ENCODE measurements around the gene HK2.
A peak's percentile ranks its signal among the peaks of the same experiment; 100 is the strongest.
"Not testable (repeated sequence)": the region's sequence is repeated elsewhere in the genome, so short reads cannot be mapped to it uniquely, and the experiment has no call there.

Gene HK2

DNA sequence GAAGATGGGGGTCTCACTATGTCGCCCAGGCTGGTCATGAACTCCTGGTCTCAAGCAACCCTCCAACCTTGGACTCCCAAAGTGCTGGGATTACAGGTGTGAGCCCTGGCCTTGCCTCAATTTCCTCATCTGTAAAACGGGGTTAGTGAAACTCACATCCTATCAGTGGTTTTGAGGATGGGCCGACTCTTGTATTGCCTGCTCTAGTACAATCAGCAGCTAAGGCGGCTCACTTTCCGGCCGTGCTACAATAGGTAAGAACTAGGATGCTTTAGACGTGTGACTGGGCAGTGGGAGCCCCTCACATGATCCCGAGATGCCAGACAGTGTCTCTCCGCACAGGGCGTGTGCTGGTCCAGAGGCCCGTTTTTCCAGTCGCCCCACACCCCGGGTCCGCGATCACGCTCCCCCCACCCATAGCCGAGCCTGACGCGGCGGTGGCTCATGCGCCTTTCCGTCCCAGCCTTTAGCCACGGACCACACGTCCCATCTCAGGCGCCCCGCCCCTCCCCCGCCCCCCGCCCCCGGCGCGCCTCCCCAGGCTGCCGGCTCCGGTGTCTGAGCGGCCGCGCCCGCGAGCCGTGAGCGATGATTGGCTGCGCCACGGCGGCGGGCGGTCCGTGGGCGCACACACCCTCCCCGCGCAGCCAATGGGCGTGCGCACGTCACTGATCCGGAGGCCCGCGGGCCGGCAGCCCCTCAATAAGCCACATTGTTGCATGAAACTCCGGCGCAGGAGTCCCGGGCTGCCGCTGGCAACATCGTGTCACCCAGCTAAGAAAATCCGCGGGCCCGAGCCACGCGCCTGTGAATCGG lies at the start of gene HK2:
HK2 (plus strand) TSS at position 710 of the 816 bp plus-strand sequence. CDS start 454 bp downstream, outside the sequence.
- Histone ChIP-seq H3K9me3 (ENCODE audit: control insufficient read depth, insufficient read depth, low read length) (no peaks in the 10 kb centered on the region), H3K36me3 (ENCODE audit: insufficient read depth, low read length) (no peaks in the 10 kb centered on the region), H3K9ac (ENCODE audit: low read depth, low read length) (peak within 1 kb of the TSS; percentile 86), H3K4me1 (ENCODE audit: insufficient read depth, low read length) (peaks cover 20% of the 10 kb centered on the region)

DNA sequence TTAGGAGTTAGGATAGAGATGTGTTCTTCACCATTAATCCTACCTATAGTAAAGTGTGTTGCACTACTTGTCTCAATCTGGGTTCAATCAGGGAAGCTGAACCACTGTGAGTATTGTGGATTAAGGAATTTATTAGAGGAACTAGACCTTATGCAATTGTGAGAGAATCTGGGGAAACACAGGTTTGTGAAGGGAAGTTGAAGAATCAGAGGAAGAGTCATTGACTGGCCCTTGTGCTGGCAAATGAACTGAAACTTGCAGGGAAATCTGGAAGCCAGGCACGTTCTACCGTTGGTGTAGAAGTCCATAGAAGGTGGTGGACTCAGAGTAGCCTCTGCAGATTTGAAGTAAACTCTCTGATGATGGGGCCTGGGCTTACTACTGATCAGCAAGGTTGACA lies 44.7 kb upstream of the HK2 start:
- Histone ChIP-seq H3K36me3 (ENCODE audit: insufficient read depth, low read length) (no peaks in the 10 kb centered on the region; the same call in 1 of the 2 replicates), H3K9me3 (ENCODE audit: control insufficient read depth, insufficient read depth, low read length) (peaks cover 6% of the 10 kb centered on the region; the same call in 1 of the 2 replicates), H3K9ac (ENCODE audit: low read depth, low read length) (no peak overlapping the region), H3K4me1 (ENCODE audit: insufficient read depth, low read length) (no peaks in the 10 kb centered on the region)

DNA sequence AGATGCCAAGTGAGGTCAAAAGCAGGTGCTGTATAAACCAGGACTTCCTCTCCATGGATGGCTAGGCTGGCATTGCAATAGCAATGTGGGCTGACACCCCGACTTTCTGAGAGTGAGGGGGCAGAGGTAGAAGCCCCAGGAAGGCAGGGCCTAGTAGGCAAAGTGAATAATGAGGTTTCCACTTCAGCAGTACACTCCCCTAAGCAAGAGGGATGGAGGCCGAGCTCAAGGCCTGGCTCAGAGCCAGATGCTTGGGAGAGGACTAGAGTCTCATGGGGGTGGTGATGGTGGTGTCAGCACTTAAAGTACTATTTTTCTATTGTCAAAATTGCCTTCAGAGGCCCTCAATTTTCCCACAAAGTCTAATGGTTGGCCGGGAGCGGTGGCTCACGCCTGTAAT lies 41.6 kb upstream of the HK2 start:
- Histone ChIP-seq H3K9ac (ENCODE audit: low read depth, low read length) (no peak overlapping the region), H3K9me3 (ENCODE audit: control insufficient read depth, insufficient read depth, low read length) (peaks cover 6% of the 10 kb centered on the region; the same call in 1 of the 2 replicates), H3K4me1 (ENCODE audit: insufficient read depth, low read length) (no peaks in the 10 kb centered on the region), H3K36me3 (ENCODE audit: insufficient read depth, low read length) (no peaks in the 10 kb centered on the region)

DNA sequence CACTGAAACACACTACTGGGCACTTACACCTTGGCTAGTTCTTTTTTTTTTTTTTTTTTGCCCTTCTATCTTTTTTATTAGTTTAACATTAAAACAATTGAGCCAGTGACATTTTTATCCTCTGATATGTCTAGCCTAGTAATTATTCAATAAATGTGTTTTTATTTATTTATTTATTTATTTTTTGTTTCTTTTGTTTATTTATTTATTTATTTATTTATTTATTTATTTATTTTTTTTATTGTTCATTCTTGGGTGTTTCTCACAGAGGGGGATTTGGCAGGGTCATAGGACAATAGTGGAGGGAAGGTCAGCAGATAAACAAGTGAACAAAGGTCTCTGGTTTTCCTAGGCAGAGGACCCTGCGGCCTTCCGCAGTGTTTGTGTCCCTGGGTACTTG lies 39.0 kb upstream of the HK2 start:
- not testable (repeated sequence) for H3K36me3 ChIP-seq (ENCODE audit: insufficient read depth, low read length); H3K9ac ChIP-seq (ENCODE audit: low read depth, low read length); H3K9me3 ChIP-seq (ENCODE audit: control insufficient read depth, insufficient read depth, low read length); H3K4me1 ChIP-seq (ENCODE audit: insufficient read depth, low read length)

DNA sequence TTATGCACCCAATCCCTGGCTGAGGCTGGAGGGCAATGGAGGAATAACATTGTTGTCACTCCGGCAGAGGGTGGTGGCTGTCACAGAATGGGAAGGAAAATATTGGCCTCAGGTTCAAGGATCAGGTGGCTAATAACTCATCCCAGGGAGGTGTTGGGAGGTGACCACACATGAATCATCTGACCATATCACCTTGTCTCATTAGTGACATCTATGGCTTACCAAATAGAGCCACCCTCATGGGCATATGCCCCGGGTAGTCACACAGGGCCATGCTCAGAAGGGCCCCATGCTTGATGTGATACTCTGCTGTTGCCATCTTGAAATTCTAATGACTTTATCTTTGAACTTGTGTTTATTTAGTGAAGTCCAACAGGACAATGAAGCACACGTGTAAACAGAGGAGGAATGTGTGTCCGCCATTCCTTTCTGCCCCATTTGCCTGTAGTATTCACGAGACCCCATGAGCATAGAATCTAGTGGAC lies 27.5 kb upstream of the HK2 start:
- Histone ChIP-seq H3K9me3 (ENCODE audit: control insufficient read depth, insufficient read depth, low read length) (no peaks in the 10 kb centered on the region), H3K4me1 (ENCODE audit: insufficient read depth, low read length) (no peaks in the 10 kb centered on the region), H3K9ac (ENCODE audit: low read depth, low read length) (no peak overlapping the region), H3K36me3 (ENCODE audit: insufficient read depth, low read length) (no peaks in the 10 kb centered on the region)

DNA sequence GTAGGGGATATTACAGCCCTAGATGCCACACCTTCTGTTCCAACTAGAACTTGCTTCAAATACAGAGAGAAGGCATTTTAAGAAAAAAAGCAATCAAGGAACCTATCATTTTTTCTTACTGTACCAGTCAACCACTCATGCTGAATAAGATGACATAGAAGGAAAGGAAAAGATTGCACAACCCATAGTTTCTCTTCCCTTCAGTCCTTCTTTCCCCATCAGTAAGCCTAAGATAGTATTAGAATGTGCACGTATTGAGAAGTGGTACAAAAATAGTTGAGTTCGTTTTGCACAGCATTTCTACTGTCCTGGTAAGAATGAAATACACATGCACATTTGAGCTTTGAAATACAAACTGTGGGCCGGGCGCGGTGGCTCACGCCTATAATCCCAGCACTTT lies 27.0 kb upstream of the HK2 start:
- Histone ChIP-seq H3K36me3 (ENCODE audit: insufficient read depth, low read length) (no peaks in the 10 kb centered on the region), H3K9ac (ENCODE audit: low read depth, low read length) (no peak overlapping the region), H3K4me1 (ENCODE audit: insufficient read depth, low read length) (no peaks in the 10 kb centered on the region), H3K9me3 (ENCODE audit: control insufficient read depth, insufficient read depth, low read length) (no peaks in the 10 kb centered on the region)

DNA sequence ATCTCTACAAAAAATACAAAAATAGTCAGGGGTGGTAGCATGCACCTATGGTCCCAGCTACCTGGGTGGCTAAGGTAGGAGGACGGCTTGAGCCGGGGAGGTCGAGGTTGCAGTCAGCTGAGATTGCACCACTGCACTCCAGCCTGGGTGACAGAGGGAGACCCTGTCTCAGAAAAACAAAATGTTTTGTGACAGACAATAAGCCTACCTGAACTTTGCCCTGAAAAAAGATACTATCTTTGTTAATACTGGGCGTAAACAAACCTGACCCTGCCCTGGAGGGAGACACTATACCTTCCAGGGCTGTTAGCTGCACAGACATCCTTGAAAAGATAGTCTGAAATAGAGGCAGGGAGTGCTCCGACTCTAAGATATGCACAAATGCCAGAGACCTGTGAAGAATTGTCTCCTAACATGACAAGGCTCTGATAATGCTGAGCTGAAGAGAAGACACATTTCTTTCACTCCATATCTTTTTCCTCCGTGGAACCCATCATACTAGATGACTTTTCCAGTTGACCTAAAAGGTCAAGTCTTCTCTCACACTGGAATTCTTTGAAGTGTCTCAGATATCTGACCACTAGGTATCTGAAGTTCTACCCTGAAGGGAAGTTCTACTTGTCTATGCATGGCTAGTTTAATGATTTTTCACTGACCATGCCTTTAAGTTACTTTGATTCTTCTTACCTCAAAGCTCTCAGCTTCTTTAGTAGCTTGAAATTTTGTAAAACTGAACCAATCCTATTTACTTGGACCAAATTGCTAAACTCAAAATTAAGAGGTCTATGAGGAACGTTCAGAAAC lies 20.9 kb upstream of the HK2 start:
- Histone ChIP-seq H3K4me1 (ENCODE audit: insufficient read depth, low read length) (no peaks in the 10 kb centered on the region), H3K36me3 (ENCODE audit: insufficient read depth, low read length) (no peaks in the 10 kb centered on the region), H3K9ac (ENCODE audit: low read depth, low read length) (no peak overlapping the region), H3K9me3 (ENCODE audit: control insufficient read depth, insufficient read depth, low read length) (no peaks in the 10 kb centered on the region)

DNA sequence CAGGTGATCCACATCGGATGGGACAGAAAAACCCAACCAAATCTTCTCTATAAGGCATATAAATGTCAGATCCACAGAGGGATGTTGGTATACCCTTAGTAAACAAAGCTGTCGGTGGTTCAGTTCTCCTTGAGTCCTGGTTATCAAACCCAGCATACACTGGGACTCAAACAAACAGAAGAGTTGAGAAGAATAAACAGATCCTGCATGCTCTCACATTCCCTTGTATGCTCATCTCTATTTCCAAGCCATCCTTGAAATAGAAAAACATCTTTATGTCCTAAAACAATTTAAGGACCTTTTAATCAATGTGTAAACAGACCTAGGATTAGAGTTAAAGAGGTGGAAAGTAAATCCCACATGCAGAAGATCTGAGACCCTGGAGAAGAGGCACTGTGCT lies 19.8 kb upstream of the HK2 start:
- no peaks in the 10 kb centered on the region for H3K36me3 ChIP-seq (ENCODE audit: insufficient read depth, low read length)
- no peaks in the 10 kb centered on the region for H3K9me3 ChIP-seq (ENCODE audit: control insufficient read depth, insufficient read depth, low read length)
- H3K9ac ChIP-seq (ENCODE audit: low read depth, low read length) = no peak overlapping the region
- H3K4me1 ChIP-seq (ENCODE audit: insufficient read depth, low read length) = no peaks in the 10 kb centered on the region

DNA sequence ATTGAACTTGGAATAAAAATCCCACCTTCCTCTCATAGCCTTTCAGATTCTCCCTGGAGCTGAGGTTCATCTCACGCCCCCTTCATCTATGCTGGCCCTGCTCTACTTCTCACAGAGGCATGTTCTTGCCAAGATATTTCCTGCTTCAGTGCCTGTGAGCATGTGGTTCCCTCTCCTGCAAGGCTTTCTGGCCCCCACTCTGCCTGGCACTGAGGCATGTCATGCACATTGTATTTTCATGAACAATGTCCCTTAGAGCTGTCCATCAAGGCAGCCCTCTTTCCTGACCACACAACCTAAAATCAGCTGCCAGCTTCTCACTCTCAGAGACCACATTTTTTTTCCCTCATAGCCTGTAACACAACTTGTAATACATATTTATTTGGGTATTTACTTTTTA lies 18.0 kb upstream of the HK2 start:
- Histone ChIP-seq H3K9ac (ENCODE audit: low read depth, low read length) (no peak overlapping the region), H3K4me1 (ENCODE audit: insufficient read depth, low read length) (no peaks in the 10 kb centered on the region), H3K36me3 (ENCODE audit: insufficient read depth, low read length) (no peaks in the 10 kb centered on the region), H3K9me3 (ENCODE audit: control insufficient read depth, insufficient read depth, low read length) (no peaks in the 10 kb centered on the region)

DNA sequence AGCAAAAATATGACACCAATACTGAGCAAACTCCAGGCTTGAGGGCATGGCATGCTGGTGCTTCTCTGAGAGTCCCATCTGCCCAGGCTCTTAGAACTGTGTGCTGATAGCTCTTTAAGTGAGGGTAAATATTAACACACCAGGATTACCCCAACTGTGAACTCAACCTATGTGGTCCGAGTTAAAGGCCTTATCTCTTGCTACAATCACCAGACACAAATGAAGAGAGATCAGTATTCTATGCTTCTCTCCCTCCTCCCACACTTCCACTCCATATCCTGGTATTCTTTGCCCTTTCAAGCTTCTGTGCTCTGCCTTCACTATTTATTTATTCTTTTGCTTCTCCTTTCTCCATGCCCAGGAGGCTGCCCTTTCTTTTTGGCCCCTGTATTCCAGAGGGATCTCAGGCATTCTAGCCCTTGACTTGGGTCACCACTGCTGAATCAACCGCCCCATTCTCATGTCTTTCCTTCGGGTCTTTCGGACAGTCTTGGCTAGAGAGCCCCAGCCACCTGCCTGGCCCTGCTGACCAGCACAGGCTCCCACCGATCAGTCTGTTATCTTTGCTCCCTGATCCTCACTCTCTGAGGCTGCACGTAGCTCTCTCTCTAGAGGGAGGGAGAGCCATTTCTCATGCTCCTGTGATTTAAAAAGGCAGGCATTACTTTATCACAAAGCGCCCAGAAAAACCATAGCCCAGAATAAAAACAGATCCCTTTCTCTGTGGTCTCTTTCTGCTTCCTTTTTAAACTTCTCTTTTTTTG lies 17.2 kb upstream of the HK2 start:
- Histone ChIP-seq H3K36me3 (ENCODE audit: insufficient read depth, low read length) (no peaks in the 10 kb centered on the region), H3K9me3 (ENCODE audit: control insufficient read depth, insufficient read depth, low read length) (no peaks in the 10 kb centered on the region), H3K9ac (ENCODE audit: low read depth, low read length) (no peak overlapping the region), H3K4me1 (ENCODE audit: insufficient read depth, low read length) (no peaks in the 10 kb centered on the region)

DNA sequence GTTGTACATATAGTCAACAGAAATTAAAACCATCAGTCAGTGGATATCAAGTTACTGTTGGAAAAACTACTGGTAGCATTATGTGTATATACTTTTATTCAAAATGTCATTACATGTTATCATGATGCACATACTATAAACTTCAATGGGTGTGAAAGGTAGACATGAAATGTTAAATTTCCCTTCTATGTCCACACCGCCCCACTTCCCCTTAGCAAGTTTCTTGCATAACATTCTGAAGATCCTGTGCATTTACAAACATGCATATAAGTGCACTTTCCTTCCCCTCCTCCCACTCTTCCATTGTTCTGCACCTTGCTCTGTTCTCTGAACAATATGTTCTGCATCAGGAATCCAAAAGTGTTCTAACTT lies 16.6 kb upstream of the HK2 start:
- H3K36me3 ChIP-seq (ENCODE audit: insufficient read depth, low read length) = no peaks in the 10 kb centered on the region
- no peak overlapping the region for H3K9ac ChIP-seq (ENCODE audit: low read depth, low read length)
- no peaks in the 10 kb centered on the region for H3K9me3 ChIP-seq (ENCODE audit: control insufficient read depth, insufficient read depth, low read length)
- no peaks in the 10 kb centered on the region; the same call in 1 of the 2 replicates for H3K4me1 ChIP-seq (ENCODE audit: insufficient read depth, low read length)

DNA sequence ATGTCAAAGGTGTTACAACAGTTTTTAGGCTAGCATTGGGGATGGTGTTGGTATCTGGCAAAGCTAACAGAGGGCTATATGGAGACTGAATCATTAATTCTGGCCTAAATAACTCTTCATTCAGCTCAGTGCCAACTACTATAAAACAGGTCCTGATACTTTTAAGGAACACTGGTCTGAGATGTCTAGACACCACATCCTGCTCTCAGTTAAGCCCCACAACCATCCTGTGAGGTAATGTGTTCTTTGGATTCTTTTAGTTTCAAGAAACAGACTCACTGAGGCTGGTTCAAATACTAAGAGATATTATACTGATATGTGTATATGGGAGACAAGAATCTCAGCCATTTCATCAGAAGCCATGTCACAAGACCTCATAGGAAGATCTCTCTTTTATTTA lies 14.2 kb upstream of the HK2 start:
- Histone ChIP-seq H3K9me3 (ENCODE audit: control insufficient read depth, insufficient read depth, low read length) (no peaks in the 10 kb centered on the region), H3K36me3 (ENCODE audit: insufficient read depth, low read length) (no peaks in the 10 kb centered on the region), H3K4me1 (ENCODE audit: insufficient read depth, low read length) (peaks cover 3% of the 10 kb centered on the region; the same call in 1 of the 2 replicates), H3K9ac (ENCODE audit: low read depth, low read length) (no peak overlapping the region)

DNA sequence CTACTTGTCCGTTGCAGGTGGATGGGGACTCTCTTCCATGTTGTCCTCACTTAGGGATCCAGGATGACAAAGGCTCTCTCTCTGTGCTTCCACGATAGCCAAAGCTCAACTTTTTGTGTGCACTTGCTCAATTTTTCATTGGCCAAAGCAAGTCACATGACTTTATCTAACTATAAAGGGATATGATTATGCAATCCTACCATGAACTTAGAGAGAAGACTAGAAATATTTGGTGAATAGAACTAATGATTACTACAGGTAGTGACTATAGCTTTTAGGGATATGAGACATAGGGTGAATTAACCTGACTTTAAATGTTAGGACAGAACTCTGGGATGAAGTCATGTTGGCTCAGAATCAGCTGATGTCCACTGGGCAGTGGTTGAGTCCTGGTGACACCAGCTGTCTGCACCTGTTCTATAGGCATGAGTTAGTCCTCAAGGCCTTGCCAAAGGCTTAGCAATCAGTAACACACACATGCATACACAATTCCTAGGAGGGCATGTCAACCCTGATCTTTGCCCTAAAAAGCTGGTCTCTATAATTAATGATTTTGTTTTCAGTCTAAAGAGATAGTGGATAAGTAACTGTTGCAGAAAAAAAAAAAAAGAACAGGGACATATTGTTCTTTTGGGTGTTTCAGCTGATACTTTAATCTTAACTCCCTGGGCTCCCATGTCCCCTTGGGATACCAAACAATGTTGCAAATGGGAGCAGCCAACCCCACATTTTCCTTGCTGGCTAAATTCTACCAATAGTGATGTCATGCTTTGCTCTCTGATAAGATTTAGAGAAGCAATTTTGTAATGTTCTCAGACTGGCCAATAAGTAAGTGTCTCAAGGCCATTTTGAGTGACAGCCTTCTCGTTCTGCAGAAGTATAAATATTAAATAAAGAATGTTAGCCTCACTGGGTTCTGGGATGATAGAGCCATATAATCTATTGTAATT lies 12.5 kb upstream of the HK2 start:
- H3K4me1 ChIP-seq (ENCODE audit: insufficient read depth, low read length) = peaks cover 3% of the 10 kb centered on the region; the same call in 1 of the 2 replicates
- H3K9me3 ChIP-seq (ENCODE audit: control insufficient read depth, insufficient read depth, low read length) = no peaks in the 10 kb centered on the region

More for the DNA sequence above, 12.5 kb upstream of the HK2 start:
- Histone ChIP-seq H3K36me3 (ENCODE audit: insufficient read depth, low read length) (no peaks in the 10 kb centered on the region), H3K9ac (ENCODE audit: low read depth, low read length) (no peak overlapping the region)

Measured in ES-I3 (cell line).